Sigmoid colon (tissue), 7 donors: Measurements from ENCODE around the gene BCR. TPM values are rescaled to one million over a fixed set of nuclear protein-coding genes. Genes with fewer than 3 reads are reported as not detected.
A peak's percentile ranks its signal among the peaks of the same experiment; 100 is the strongest.

Source experiments
- DNase-seq: peaks from one replicate; pipeline ENCODE4 v3.0.0-alpha.2; 2019
- H3K27ac ChIP-seq, 4 donors: fragments of 200-600 bp; sonication (generic); one replicate each; pipeline ENCODE4 v1.5.1; 2016 to 2019; ENCODE audit warnings: mild to moderate bottlenecking in 1 of 4
- H3K27me3 ChIP-seq, 3 donors: fragments of 200-600 bp; sonication (generic); one replicate each; pipeline ENCODE4 v1.5.1; 2019; ENCODE audit warnings: mild to moderate bottlenecking in 1 of 3
- H3K36me3 ChIP-seq, 4 donors: fragments of 200-600 bp; sonication (generic); one replicate each; pipeline ENCODE4 v1.5.1; 2016 to 2019
- H3K4me1 ChIP-seq, 4 donors: fragments of 200-600 bp; sonication (generic); one replicate each; pipeline ENCODE4 v1.5.1; 2017 to 2019
- H3K4me3 ChIP-seq, 4 donors: fragments of 200-600 bp; sonication (generic); one replicate each; pipeline ENCODE4 v1.5.1; 2017 to 2019; ENCODE audit warnings: mild to moderate bottlenecking in 2 of 4, moderate library complexity in 1 of 4
- H3K9me3 ChIP-seq, 4 donors: fragments of 200-600 bp in 3 of 4; sonication (generic) in 3 of 4; one replicate each; pipeline versions ENCODE4 v1.5.1 to v1.6.1; 2013 to 2019
- CTCF ChIP-seq, 4 experiments: fragments of 450-650 bp in 3 of 4; fragments of 200-600 bp in 1 of 4; IDR thresholded peaks; one replicate each; pipeline ENCODE4 v1.5.1; 2016 to 2019; ENCODE audit warnings: antibody characterized with exemption in 4 of 4, mild to moderate bottlenecking in 3 of 4, moderate library complexity in 2 of 4
- EP300 ChIP-seq, 4 donors: sonication (generic); formaldehyde crosslinking; IDR thresholded peaks; one replicate each; pipeline ENCODE4 v1.6.1; 2017; ENCODE audit warnings: antibody characterized with exemption in 4 of 4
- POLR2A ChIP-seq, 2 donors: fragments of 450-650 bp; IDR thresholded peaks; one replicate each; pipeline ENCODE4 v1.6.1; 2016; ENCODE audit warnings: antibody characterized with exemption in 2 of 2, mild to moderate bottlenecking in 2 of 2, moderate library complexity in 2 of 2
- POLR2AphosphoS5 ChIP-seq, 4 donors: sonication (generic); formaldehyde crosslinking; IDR thresholded peaks; one replicate each; pipeline ENCODE4 v1.6.1; 2017; ENCODE audit warnings: antibody characterized with exemption in 4 of 4
- WGBS, 2 donors: extraction: QIAGEN DNeasy Blood & Tissue Kit; methylation state at CpG; one replicate each; pipeline ENCODE4 v1.1.7; 2013; 5-methylcytosine and 5-hydroxymethylcytosine counted together
- intact Hi-C: fragments of 100-400 bp; cut with DNase I; formaldehyde crosslinking; loops from one replicate; pipeline ENCODE4 v1.15.1; 2023
- polyA plus RNA-seq, 3 donors: library from polyadenylated mRNA; stranded (reverse); fragments of 200-250 nt; gene quantifications; one replicate each; pipeline ENCODE4 v1.2.3, GENCODE V29; 2013
- total RNA-seq, 4 donors: library from RNA; depleted of rRNA; stranded (reverse); fragments of >200 nt; gene quantifications; one replicate each; pipeline ENCODE4 v1.1.0, GENCODE V29; 2016
- donor health status: healthy with polysubstance abuse.
- donor health status: Bipolar disorder and iron deficiency.
- donor health status: healthy.

BCR gene
- total and polyA plus RNA-seq, 7 donors: 10.8 to 39.9 (median 17.5) TPM

- H3K27ac ChIP-seq: peak overlapping the region in 3 of 4 donors; percentile 4 to 45 (median 35)
- no peak overlapping the region for H3K4me3 ChIP-seq
- DNase-seq: no peak
- intact Hi-C loops: no loop called here
- H3K36me3 ChIP-seq: no peaks in the 10 kb centered on the region
- no peak for TF ChIP-seq EP300 (IDR thresholded peaks at IDR 0.05)
- no peak for TF ChIP-seq POLR2A (IDR thresholded peaks at IDR 0.05)
- TF ChIP-seq CTCF (IDR thresholded peaks at IDR 0.05): no peak
- TF ChIP-seq POLR2AphosphoS5 (IDR thresholded peaks at IDR 0.05): no peak
- WGBS, 2 donors: 56 to 86% methylated on average over 16 of the region's 16 CpGs
- H3K4me1 ChIP-seq: peaks cover 0 to 91% (median 82%) of the 10 kb centered on the region in 4 donors
- H3K27me3 ChIP-seq: no peaks in the 10 kb centered on the region
- no peaks in the 10 kb centered on the region for H3K9me3 ChIP-seq
These were observed 36.3 kb downstream of the BCR start for GRCh38 chr22:23216461-23217170.

- peak overlapping the region in 3 of 4 donors; percentile 4 to 66 (median 30) for H3K27ac ChIP-seq
- no peaks in the 10 kb centered on the region for H3K27me3 ChIP-seq
- WGBS, 2 donors: 79 to 82% methylated on average over 16 of the region's 16 CpGs
- peaks cover 0 to 85% (median 78%) of the 10 kb centered on the region in 4 donors for H3K4me1 ChIP-seq
- TF ChIP-seq CTCF (IDR thresholded peaks at IDR 0.05) (no peak), POLR2A (IDR thresholded peaks at IDR 0.05) (no peak), POLR2AphosphoS5 (IDR thresholded peaks at IDR 0.05) (no peak), EP300 (IDR thresholded peaks at IDR 0.05) (no peak)
- H3K9me3 ChIP-seq: no peaks in the 10 kb centered on the region
- intact Hi-C loops: no loop called here
- DNase-seq: no peak
- H3K4me3 ChIP-seq: no peak overlapping the region
- H3K36me3 ChIP-seq: no peaks in the 10 kb centered on the region
These were observed 37.1 kb downstream of the BCR start for GRCh38 chr22:23217171-23218052.

- Histone ChIP-seq H3K4me3 (no peak overlapping the region), H3K27me3 (no peaks in the 10 kb centered on the region), H3K9me3 (no peaks in the 10 kb centered on the region), H3K4me1 (peaks cover 0 to 85% (median 78%) of the 10 kb centered on the region in 4 donors), H3K27ac (peak overlapping the region in 3 of 4 donors; percentile 1 to 66 (median 30)), H3K36me3 (no peaks in the 10 kb centered on the region)
- intact Hi-C loops: no loop called here
- 54 to 63% methylated on average over 12 of the region's 12 CpGs for WGBS, 2 donors
- DNase-seq: no peak
- no peak for TF ChIP-seq EP300 (IDR thresholded peaks at IDR 0.05)
- TF ChIP-seq CTCF (IDR thresholded peaks at IDR 0.05): no peak
- TF ChIP-seq POLR2AphosphoS5 (IDR thresholded peaks at IDR 0.05): no peak
- no peak for TF ChIP-seq POLR2A (IDR thresholded peaks at IDR 0.05)
These were observed 38.0 kb downstream of the BCR start for GRCh38 chr22:23218053-23218866.

- 9 to 19% methylated on average over 11 of the region's 11 CpGs for WGBS, 2 donors
- H3K9me3 ChIP-seq: no peaks in the 10 kb centered on the region
- no peak for DNase-seq
- peak overlapping the region in 2 of 4 donors; percentile 30 to 66 for H3K27ac ChIP-seq
- no peak overlapping the region for H3K4me3 ChIP-seq
- H3K36me3 ChIP-seq: no peaks in the 10 kb centered on the region
- TF ChIP-seq POLR2A (IDR thresholded peaks at IDR 0.05) (no peak), CTCF (IDR thresholded peaks at IDR 0.05) (no peak), POLR2AphosphoS5 (IDR thresholded peaks at IDR 0.05) (no peak), EP300 (IDR thresholded peaks at IDR 0.05) (no peak)
- H3K27me3 ChIP-seq: no peaks in the 10 kb centered on the region
- intact Hi-C loops: no loop called here
- peaks cover 0 to 84% (median 77%) of the 10 kb centered on the region in 4 donors for H3K4me1 ChIP-seq
These were observed 38.5 kb downstream of the BCR start for GRCh38 chr22:23218867-23219251.
